ENCODE measurements around the gene CELA3A.
"Not testable (repeated sequence)": the region's sequence is repeated elsewhere in the genome, so short reads cannot be mapped to it uniquely, and the experiment has no call there.

CELA3A gene

DNA sequence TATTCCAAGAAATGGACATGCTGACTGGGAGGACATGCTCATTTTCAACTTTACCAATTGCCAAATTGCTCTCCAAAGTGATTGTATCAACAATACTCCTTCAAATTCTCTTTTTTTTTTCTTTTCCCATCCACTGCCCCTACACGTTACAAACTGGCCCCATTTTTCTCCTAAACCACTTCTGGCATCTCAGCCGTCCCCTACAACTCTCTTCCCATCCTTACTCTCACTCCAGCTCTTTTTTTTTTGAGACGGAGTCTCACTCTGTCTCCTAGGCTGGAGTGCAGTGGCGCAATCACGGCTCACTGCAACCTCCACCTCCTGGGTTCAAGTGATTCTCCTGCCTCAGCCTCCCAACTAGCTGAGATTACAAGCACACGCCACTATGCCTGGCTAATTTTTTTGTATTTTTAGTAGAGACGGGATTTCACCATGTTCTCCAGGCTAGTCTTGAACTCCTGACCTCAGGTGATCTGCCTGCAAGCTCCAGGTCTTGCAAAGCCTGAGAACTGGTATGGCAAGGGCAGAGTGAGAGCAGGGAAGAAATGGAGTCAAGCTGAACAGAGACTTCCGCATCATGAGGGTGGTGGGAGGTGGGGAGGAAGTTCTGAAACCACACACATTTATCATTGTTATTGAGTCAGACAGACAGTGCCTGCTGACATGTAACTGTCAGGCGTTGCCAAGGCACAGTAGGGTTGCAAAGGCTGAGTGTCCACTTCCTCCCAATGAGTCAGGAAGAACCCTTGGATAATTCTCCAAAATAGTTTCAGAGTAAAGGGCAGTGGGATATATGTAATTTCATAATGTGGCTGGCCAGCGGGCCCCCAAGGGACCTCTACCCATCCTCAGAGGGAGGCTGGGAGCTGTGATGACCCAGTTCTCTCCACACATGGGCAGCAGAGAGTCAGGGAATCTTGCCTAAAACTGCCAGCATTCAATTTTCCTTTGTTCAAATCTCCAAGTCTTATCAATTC lies 17.4 kb downstream of the CELA3A start:
- DNase-seq (ENCODE audit: low read depth), result peak; percentile 41

GRCh38 chr1:22021061-22021460 lies 19.6 kb downstream of the CELA3A start:
- DNase-seq (ENCODE audit: low read depth), result no peak

- peak; percentile 77 for DNase-seq (ENCODE audit: low read depth)
These were observed 23.3 kb downstream of the CELA3A start for GRCh38 chr1:22024485-22025367.

DNA sequence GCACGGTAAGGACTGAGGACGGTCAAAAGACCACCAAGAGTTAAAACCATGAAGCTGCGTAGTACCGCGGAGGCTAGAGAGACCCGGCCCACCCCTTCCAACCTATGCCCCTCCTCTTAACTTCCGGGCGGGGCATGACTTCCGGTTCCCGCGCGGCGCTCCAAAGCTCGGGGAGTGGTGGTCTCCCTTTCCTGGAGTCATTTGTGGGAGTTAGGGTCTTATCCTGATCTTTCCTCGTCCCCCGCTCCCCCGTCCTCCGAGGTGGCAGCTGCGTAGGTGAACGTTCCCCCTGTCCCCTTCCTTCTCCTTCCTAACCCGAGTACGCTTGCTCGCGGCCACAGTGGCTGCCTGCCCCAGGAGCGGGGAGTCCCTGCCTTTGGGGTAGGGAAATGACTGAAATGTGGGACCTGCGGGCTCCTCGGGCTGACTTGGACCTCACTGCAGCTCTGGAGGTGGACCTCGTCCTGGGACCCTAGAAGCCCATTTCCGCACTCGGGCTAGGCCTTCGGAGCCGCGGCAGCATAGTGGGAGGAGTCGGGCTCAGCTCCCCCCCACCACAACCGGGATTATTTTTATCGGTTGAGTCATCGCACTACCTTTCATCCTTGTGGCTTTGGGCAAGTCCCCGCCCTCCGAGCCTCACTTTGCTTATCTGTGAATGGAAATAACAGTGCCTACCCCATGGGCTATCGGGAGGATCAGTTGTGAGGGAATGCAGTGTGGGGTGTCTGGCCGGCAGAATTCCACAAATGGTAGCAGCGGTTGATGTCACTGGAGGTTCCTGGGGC lies 24.1 kb downstream of the CELA3A start:
- DNase-seq (ENCODE audit: low read depth), result peak; percentile 81

GRCh38 chr1:22026924-22027289 lies 25.4 kb downstream of the CELA3A start:
- DNase-seq (ENCODE audit: low read depth), result no peak

- no peak for DNase-seq (ENCODE audit: low read depth)
These were observed 28.6 kb downstream of the CELA3A start for GRCh38 chr1:22030057-22030456.

GRCh38 chr1:22030473-22030872 lies 29.0 kb downstream of the CELA3A start:
- DNase-seq (ENCODE audit: low read depth), result no peak

DNA sequence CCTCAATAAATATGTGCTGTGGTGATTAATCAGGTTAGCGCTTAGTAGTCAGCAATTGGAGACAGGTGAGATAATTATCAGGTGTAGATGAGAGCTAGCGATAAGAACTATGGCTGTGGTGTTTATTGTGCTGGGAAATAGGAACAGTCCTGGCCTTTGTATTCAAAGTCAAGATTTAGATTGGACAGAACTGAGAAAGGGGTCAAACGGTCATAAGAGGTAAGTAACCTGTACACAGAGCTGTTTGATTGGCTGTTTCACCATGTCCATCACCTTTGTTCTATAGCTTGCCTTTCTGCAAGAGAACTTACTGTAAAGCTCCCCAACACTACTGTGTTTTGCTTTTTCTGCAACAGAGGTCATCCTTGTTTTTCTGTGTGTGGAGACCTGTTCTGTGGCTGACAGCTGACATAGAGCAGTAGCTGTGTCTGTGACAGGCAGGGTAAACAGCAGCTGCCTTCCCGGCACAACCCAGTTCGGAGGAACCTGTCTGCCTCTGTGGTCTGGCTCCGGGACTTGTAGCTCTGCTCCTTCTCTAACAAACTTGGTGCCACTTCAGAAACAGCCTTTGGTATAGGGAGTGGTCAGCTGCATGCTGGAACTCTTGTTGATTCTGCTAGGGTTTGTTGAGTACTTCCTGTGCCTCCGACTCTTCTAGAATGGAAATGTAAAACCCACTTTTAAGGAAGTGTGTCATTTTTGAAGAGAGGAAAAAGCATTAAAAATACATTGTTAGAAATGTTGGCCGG lies 29.9 kb downstream of the CELA3A start:
- no peak for DNase-seq (ENCODE audit: low read depth)

GRCh38 chr1:22034834-22035233 lies 33.4 kb downstream of the CELA3A start:
- not testable (repeated sequence) for DNase-seq (ENCODE audit: low read depth)

GRCh38 chr1:22037520-22037919 lies 36.1 kb downstream of the CELA3A start:
- DNase-seq (ENCODE audit: low read depth), result no peak

DNA sequence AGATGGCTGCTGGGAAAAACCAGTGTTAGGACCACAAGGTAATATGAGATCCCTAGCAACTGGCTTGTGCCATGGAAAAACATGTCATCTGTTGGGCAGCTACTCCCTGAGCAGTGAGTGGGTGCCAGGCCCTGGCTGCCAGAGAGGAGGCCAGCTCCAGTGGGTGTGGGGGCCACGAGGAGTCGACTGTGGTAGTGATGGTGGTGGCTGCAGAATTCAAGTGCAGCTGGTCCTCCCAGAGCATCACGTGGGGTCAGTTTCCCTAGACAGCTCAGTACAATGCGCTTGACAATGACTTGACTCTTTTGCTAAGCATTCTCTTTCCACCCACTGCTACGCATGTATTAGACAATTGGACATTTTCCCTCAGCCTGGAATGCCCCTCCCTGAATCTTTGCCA lies 36.6 kb downstream of the CELA3A start:
- no peak for DNase-seq (ENCODE audit: low read depth)

- peak; percentile 88 for DNase-seq (ENCODE audit: low read depth)
These were observed 38.3 kb downstream of the CELA3A start for GRCh38 chr1:22039594-22040285.

- no peak for DNase-seq (ENCODE audit: low read depth)
These were observed 38.8 kb downstream of the CELA3A start for GRCh38 chr1:22040286-22040623.

DNA sequence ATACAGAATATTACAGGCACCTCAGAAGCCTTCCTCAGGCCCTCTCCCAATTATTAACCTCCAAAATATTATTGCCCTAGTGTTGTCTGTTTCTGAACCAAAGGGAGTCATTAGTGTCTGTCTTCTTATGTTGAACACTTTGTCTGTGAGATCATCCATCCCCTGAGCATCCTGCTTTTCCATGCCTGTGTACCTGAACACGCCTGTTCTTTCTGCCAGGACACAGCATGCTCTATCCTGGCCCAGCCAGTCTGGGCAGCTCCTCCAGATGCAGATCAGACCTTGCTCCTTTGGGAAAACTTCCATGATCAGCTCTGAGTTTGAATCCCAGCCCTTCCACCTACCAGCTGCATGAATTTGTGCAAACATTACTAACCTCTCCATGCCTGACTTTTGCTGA lies 40.0 kb downstream of the CELA3A start:
- no peak for DNase-seq (ENCODE audit: low read depth)

DNA sequence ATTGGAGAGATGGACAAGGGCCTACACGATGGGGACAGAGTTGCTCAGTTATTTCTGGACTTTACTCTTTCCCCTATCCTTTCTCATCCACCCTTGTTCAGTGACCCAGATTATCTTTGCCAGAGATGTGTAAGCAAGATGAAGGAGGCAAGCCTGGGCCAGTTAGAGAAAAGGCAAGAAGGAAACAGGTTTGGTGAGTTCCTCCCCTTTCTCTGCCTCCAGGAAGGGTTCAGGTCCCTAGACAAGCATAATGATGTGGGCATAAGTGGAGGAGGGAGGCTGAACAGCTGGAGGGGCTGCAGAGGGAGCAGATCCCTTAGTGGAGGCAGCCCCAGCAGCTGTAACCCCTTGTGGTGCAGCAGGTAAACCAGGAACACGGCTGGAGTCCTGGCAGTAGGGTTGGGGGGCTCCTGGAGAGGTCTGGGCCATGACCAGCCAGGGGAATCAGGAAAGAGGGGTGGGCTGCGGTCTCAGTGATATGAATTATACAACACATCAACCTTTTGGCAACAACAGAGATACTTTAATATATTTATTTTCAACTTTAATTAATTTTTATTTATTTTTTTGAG lies 41.8 kb downstream of the CELA3A start:
- no peak for DNase-seq (ENCODE audit: low read depth)

DNA sequence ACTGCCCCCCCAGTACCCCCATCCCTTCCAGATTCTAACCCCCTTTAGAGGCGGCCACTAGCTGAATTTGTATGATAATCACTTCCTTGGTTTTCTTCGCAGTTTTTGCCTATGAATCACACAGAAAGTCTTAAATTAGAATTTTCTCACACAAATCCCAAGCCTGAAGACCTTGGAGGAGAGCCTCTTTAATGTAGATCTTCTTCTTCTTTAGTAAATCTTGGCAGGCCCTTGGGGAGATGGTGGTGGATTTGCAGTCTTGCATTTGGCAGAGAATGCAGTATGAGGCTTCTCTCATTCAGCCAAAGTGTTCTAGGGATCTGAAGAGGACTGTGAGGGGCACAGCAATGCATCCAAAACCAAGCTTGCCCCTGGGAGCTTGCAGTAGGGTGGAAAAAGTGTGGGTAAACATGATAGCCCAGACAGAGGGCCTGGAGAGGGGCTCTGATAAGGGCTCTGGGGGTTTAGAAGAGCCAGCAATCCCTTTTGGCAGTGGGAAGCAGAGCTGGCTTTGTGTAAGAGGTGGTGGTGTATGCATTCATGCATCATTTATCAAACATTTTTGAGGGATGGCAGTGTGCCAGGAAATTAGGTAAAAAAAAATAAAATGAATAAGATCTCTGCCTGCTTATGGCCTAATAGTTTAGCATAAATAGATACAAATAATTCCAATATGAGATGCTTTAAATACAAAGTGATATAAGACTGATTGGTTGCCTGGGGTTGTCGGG lies 43.4 kb downstream of the CELA3A start:
- DNase-seq (ENCODE audit: low read depth), result no peak

GRCh38 chr1:22045604-22046228 lies 44.3 kb downstream of the CELA3A start:
- no peak for DNase-seq (ENCODE audit: low read depth)

DNA sequence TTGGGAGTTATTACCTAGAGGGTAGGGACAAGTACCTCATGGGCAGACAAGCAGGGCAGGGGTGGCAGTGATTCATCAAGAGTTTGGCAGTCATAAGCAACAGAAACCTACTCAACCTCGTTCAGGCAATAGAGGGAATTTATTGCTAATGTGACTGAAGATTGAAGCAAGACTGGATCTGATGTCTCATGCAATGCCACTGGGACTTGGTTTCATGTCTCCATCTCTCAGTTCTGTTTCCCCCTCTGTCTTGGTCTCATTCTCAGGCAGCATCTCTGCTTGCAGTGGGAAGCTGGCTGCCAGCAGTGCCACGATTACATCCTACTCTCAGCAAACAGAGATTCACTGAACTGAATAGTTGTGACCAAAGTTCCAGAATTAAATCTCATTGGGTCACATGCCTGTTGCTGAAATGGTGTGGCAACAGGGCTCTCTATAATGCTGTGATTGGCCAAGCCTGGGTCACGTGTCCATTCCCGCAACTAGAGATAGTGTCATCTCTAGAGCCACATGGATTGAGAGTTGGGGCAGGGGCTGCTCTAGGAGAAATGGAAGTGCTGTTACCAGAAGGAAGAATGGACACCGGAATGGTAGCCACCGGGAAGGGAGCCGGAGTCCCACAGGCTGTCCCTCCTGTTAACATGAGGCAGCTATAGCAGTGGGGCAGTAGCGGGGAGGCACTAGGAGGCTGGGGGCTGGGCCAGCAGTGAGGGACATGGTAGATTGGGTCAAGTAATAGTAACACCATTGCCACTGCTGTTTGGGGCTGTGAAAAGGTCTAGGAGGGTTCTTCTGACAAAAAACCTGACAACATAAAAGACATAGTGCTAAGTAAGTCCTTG lies 47.1 kb downstream of the CELA3A start:
- no peak for DNase-seq (ENCODE audit: low read depth)
